CD4-positive, CD25-positive, alpha-beta regulatory T cell (primary cell): ENCODE results near the gene NUDT21. TPM values are rescaled to one million over a fixed set of nuclear protein-coding genes. Genes with fewer than 3 reads are reported as not detected.

Source experiments
- ATAC-seq, 2 donors: fragments of 150-1000 bp; cut with Tn5 transposase; one replicate each; pipeline ENCODE4 v1.10.0; 2021; ENCODE audit warnings: low read depth in 2 of 2, moderate number of reproducible peaks in 2 of 2, moderate library complexity in 1 of 2
- DNase-seq, 3 donors: peaks; one replicate each; pipeline versions ENCODE4 v3.0.0 to v3.0.0-alpha.2; 2012 to 2022; ENCODE audit warnings: mixed read lengths in 1 of 3
- H3K27ac ChIP-seq: one replicate; pipeline ENCODE4 v1.7.0; 2013; ENCODE audit warnings: mild to moderate bottlenecking, low read length; ENCODE audit not compliant: insufficient read depth, poor library complexity, severe bottlenecking
- H3K27me3 ChIP-seq: one replicate; pipeline ENCODE4 v1.7.0; 2013; ENCODE audit warnings: low read length; ENCODE audit not compliant: control insufficient read depth, insufficient read depth
- H3K36me3 ChIP-seq: one replicate; pipeline ENCODE4 v1.7.0; 2013; ENCODE audit warnings: mild to moderate bottlenecking, low read length, moderate library complexity; ENCODE audit not compliant: control insufficient read depth, insufficient read depth
- H3K4me1 ChIP-seq: 2 replicates; pipeline ENCODE4 v1.7.0; 2013; ENCODE audit warnings: mild to moderate bottlenecking, low read length; ENCODE audit not compliant: insufficient read depth, control insufficient read depth, poor library complexity, severe bottlenecking
- H3K4me3 ChIP-seq: one replicate; pipeline ENCODE4 v1.7.0; 2013; ENCODE audit warnings: low read depth, mild to moderate bottlenecking, low read length, moderate library complexity
- H3K9me3 ChIP-seq, 2 experiments: 1 replicate in 1 of 2; 2 replicates in 1 of 2; pipeline ENCODE4 v1.7.0; 2013; ENCODE audit warnings: low read length in 2 of 2, mild to moderate bottlenecking in 1 of 2, moderate library complexity in 1 of 2; ENCODE audit not compliant: control insufficient read depth in 2 of 2
- H3K27ac Mint-ChIP-seq, 3 donors: one replicate each; pipeline ENCODE4 v1.8.0; 2020 to 2022; ENCODE audit warnings: mild to moderate bottlenecking in 3 of 3, mixed read lengths in 3 of 3, moderate library complexity in 2 of 3
- H3K27me3 Mint-ChIP-seq: one replicate; pipeline ENCODE4 v1.8.0; 2022; ENCODE audit warnings: mild to moderate bottlenecking, mixed read lengths
- H3K36me3 Mint-ChIP-seq: one replicate; pipeline ENCODE4 v1.8.0; 2020; ENCODE audit warnings: mixed read lengths
- H3K4me1 Mint-ChIP-seq, 4 donors: one replicate each; pipeline ENCODE4 v1.8.0; 2020 to 2022; ENCODE audit warnings: mixed read lengths in 4 of 4, mild to moderate bottlenecking in 1 of 4
- H3K4me3 Mint-ChIP-seq, 4 donors: one replicate each; pipeline ENCODE4 v1.8.0; 2020 to 2022; ENCODE audit warnings: mild to moderate bottlenecking in 4 of 4, mixed read lengths in 4 of 4, moderate library complexity in 3 of 4
- H3K9me3 Mint-ChIP-seq, 7 donors: one replicate each; pipeline ENCODE4 v1.8.0; 2020 to 2022; ENCODE audit warnings: mixed read lengths in 7 of 7, mild to moderate bottlenecking in 3 of 7, moderate library complexity in 2 of 7
- polyA plus RNA-seq, 4 donors: library from polyadenylated mRNA; unstranded; fragments of 300-500 nt; fragmentation: Illumina TruSeq; gene quantifications; one replicate each; pipeline ENCODE4 v1.2.3, GENCODE V29; 2021
- total RNA-seq: library from RNA; stranded (reverse); gene quantifications from one replicate; pipeline ENCODE4 v1.2.3, GENCODE V29; 2022

Gene NUDT21
- total and polyA plus RNA-seq, 5 donors from 2014 or later, result 91.9 to 128 (median 104) TPM

DNA sequence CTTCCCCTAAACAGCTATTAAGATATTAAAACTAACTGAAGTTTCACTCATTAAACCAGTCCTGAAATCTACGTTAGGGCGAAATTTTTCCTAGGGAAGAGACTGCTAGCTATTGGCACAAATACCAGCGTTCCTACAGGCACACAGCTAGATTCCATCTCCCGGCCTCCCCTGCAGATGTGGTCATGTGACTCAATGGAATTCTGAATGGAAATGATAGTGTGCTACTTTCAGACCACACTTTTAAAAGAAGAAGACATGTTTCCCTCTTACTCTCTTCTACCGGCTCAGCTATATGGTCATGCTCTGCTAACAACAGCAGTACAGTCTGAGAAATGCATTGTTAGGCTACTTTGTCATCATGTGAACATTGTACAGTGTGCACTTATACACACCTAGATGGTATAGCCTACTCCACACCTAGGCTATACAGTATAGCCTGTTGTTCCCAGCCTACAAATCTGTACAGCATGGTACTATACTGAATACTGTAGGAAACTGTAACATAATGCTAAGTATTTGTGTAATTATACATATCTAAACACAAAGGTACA lies 31.6 kb upstream of the NUDT21 start:
- Mint-ChIP-seq H3K4me3 (no peak overlapping the region), H3K9me3 (no peaks in the 10 kb centered on the region), H3K27ac (no peak overlapping the region), H3K36me3 (peaks cover 35% of the 10 kb centered on the region), H3K27me3 (no peaks in the 10 kb centered on the region), H3K4me1 (peaks cover 0 to 5% (median 0%) of the 10 kb centered on the region in 4 donors)
- Histone ChIP-seq H3K36me3 (peaks cover 58% of the 10 kb centered on the region), H3K27me3 (no peaks in the 10 kb centered on the region), H3K4me1 (no peaks in the 10 kb centered on the region), H3K27ac (no peak overlapping the region), H3K9me3 (no peaks in the 10 kb centered on the region), H3K4me3 (no peak overlapping the region)
- ATAC-seq, result no peak
- DNase-seq, result no peak

DNA sequence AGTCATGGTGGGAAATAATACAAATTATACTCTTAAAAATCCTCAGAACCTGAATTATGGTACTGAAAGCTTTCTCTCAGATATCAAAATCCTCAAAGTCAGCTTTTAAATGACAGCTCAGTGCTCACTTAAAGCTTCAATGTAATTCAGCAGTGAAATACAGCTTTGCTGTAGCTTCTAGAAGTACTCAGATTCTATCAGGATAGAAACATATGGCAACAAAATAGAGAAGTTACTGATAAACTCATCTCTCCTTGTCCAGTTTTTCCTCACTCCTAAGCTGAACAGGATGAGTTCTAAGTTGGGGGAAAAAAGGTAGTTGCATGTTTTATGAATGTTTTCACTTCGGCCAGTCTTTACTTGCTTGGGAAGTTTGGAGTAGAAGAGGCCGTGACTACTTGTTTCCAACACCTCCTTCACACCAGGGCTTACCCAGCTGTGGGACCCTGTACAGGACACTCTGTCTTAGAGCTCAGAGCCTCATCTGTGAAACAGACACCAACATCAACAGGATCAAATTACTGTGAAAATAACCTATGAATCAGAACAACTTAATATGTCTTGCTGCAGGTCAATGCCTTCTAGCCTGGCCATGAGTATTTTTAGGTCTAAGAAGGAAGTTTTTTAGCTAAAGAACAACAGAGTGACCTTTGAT lies 30.5 kb upstream of the NUDT21 start:
- Mint-ChIP-seq H3K27ac (peak overlapping the region in 1 of 3 donors; percentile 20), H3K27me3 (no peaks in the 10 kb centered on the region), H3K4me3 (no peak overlapping the region), H3K9me3 (no peaks in the 10 kb centered on the region), H3K36me3 (peaks cover 42% of the 10 kb centered on the region), H3K4me1 (peaks cover 0 to 10% (median 1%) of the 10 kb centered on the region in 4 donors)
- no peak for ATAC-seq
- Histone ChIP-seq H3K27ac (no peak overlapping the region), H3K4me3 (no peak overlapping the region), H3K36me3 (peaks cover 67% of the 10 kb centered on the region), H3K4me1 (no peaks in the 10 kb centered on the region), H3K27me3 (no peaks in the 10 kb centered on the region), H3K9me3 (no peaks in the 10 kb centered on the region)
- DNase-seq, result no peak

DNA sequence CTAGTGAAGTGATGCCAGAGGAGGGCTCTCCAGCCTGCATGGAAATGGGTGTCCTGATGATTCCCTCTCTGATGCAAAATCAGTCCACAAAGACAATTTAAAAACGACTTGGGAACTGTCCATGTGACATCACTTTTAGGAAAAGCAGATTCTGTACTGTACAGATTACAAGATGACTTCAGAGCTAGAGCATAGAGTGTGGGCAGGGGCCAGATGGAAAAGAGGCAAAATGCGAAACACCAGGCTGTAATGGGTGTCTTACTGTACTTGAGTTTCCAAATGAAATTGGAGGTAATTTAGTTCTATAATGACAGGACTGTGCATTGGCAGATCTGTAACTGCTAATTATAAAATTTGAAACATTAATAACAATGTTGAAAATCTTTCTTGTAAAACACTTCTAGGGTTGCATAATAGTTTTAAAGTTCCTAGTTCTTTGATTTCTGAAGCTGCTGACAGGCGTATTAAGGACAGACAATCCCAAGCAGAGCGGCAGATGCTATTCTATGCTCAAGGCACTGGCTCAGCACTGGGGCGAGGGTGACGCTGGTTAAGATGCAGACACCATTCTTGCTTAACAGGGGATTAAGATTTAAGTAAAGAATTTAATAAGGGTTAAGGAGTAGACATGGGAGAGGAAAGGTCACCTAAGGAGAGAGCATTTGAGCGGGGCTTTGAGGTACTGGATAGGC lies 29.8 kb upstream of the NUDT21 start:
- H3K9me3 Mint-ChIP-seq, result no peaks in the 10 kb centered on the region
- ATAC-seq, result no peak
- H3K27ac Mint-ChIP-seq, result no peak overlapping the region

DNA sequence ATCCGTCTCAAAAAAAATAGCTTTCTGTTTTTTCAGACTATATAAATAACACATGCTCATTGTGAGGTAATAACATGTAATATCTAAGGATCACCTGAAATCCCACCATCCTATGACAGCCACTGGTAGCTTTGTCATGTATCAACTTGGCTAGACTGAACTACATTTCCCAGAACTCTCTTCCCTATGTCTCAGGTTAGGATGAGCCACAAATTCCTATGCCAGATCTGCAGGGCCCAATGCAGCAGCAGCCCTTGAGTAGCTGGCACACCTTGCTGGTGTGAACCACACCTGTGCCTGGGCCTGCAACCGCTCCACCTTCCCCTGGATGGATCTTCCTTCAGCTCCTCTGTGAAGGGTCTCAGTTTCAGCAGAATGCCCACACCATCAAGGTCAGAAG lies 28.3 kb upstream of the NUDT21 start:
- Mint-ChIP-seq H3K27ac (peak overlapping the region; percentile 13 to 75 (median 26)), H3K4me3 (no peak overlapping the region), H3K27me3 (no peaks in the 10 kb centered on the region), H3K4me1 (peaks cover 0 to 10% (median 1%) of the 10 kb centered on the region in 4 donors), H3K9me3 (no peaks in the 10 kb centered on the region), H3K36me3 (peaks cover 49% of the 10 kb centered on the region)
- ATAC-seq, result no peak
- no peak overlapping the region for H3K4me3 ChIP-seq
- no peaks in the 10 kb centered on the region for H3K4me1 ChIP-seq
- no peaks in the 10 kb centered on the region for H3K27me3 ChIP-seq
- peaks cover 76% of the 10 kb centered on the region for H3K36me3 ChIP-seq
- H3K9me3 ChIP-seq, result no peaks in the 10 kb centered on the region
- no peak overlapping the region for H3K27ac ChIP-seq
- no peak for DNase-seq

More for the DNA sequence above, 29.8 kb upstream of the NUDT21 start:
- Mint-ChIP-seq H3K27me3 (no peaks in the 10 kb centered on the region), H3K36me3 (peaks cover 43% of the 10 kb centered on the region), H3K4me3 (no peak overlapping the region), H3K4me1 (peaks cover 0 to 10% (median 1%) of the 10 kb centered on the region in 4 donors)
- Histone ChIP-seq H3K36me3 (peaks cover 73% of the 10 kb centered on the region), H3K4me1 (no peaks in the 10 kb centered on the region), H3K4me3 (no peak overlapping the region), H3K27me3 (no peaks in the 10 kb centered on the region), H3K27ac (no peak overlapping the region), H3K9me3 (no peaks in the 10 kb centered on the region)
- DNase-seq, result no peak

DNA sequence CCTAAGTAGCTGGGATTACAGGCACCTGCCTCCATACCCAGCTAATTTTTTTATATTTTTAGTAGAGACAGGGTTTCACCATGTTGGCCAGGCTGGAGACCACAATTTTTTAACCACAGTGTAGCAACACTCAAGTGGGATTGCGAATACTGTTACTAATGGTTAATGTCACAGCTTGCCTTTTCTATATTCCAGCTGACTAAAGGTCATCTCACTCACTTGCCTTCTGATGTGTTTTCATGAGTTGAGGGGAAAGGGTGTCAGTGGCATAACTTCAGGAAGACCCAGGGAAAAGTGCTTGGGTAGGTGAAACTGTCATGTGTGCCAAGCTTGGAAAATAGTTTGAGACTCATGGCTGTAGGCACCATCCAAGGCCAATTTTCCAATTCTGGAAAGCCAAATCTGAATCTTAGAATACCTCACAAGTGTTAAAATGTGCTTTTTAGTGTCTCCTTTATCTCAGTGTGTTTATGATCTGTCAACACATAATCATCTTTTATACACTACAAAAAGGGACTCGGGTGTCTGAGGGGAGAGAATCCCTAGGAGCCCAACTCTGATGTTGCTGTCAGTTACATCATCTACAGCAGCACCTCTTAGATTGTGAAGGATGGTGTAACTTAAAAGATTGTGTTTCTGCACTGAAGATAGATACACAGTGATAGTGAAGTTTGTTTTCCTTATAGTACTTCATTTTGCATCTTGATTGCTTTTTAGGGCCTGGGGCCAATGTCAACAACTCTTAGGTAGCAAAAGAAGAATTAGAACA lies 27.3 kb upstream of the NUDT21 start:
- Mint-ChIP-seq H3K4me1 (peaks cover 0 to 10% (median 1%) of the 10 kb centered on the region in 4 donors), H3K9me3 (no peaks in the 10 kb centered on the region), H3K27me3 (no peaks in the 10 kb centered on the region), H3K27ac (peak overlapping the region in 2 of 3 donors; percentile 56 to 68), H3K36me3 (peaks cover 50% of the 10 kb centered on the region), H3K4me3 (no peak overlapping the region)
- ATAC-seq (no peak), DNase-seq (no peak)
- H3K4me1 ChIP-seq, result no peaks in the 10 kb centered on the region
- H3K27ac ChIP-seq, result no peak overlapping the region
- no peaks in the 10 kb centered on the region for H3K9me3 ChIP-seq
- H3K4me3 ChIP-seq, result no peak overlapping the region
- peaks cover 77% of the 10 kb centered on the region for H3K36me3 ChIP-seq
- H3K27me3 ChIP-seq, result no peaks in the 10 kb centered on the region

DNA sequence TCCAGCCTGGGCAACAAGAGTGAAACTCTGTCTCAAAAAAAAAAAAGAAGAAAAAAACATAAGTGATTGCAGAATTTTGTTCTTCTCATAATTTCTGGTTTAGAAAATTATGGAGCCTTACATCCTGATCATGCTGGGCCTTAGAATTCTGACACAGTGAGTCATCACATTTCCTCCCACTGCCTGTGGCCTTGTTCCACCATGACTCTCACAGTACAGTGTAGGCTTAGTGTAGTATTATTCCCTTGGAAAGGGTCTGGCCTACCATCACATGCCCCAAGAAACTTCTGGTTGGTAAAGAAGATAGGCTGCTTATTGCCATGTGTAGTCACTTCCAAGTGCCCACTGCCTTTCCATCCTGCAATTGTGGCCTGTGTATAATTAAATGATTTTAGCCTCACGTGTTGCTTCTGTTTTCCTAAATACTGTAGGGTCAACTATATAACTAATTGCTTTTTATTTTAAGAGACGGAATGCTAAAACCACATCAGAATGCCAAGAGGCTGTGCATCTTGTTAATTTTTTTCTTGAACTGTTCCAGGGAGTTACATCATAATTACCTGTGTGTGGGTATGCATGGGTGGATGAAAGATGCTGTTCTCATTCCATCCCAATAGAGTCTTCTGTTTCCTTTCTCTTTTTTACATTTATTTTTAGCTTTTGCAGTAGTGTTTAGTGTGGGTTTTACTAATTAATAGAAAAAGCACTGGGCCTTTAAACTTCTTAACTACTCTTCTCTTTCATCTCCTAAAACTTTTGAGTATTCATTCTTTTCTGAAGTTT lies 26.2 kb upstream of the NUDT21 start:
- no peaks in the 10 kb centered on the region for H3K27me3 Mint-ChIP-seq
- peak overlapping the region in 1 of 3 donors; percentile 7 for H3K27ac Mint-ChIP-seq
- peaks cover 0 to 10% (median 1%) of the 10 kb centered on the region in 4 donors for H3K4me1 Mint-ChIP-seq
- no peaks in the 10 kb centered on the region for H3K9me3 Mint-ChIP-seq
- Histone ChIP-seq H3K4me3 (no peak overlapping the region), H3K36me3 (peaks cover 77% of the 10 kb centered on the region), H3K27me3 (no peaks in the 10 kb centered on the region), H3K9me3 (no peaks in the 10 kb centered on the region), H3K4me1 (no peaks in the 10 kb centered on the region), H3K27ac (no peak overlapping the region)
- ATAC-seq, result peak in 1 of 2 donors; percentile 44
- peaks cover 54% of the 10 kb centered on the region for H3K36me3 Mint-ChIP-seq
- no peak for DNase-seq
- no peak overlapping the region for H3K4me3 Mint-ChIP-seq

DNA sequence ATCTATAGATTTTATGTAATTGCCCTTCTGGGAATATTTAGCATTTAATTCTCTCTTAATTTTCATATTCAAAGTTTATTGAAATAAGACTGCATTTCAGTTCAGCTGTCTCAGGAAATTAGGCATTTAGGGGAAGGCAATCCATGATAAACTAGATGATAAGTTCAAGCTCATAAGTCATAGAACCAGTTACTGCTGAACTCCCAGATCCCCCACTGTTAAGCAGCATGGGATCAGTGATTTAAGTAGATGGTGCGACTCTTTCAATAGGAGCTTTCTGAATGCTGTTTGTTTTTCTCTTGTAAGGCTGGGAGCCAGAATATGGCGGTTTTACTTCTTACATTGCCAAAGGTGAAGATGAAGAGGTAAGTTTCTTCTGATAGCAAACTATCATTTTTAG lies 24.1 kb upstream of the NUDT21 start:
- Histone ChIP-seq H3K4me1 (no peaks in the 10 kb centered on the region), H3K9me3 (no peaks in the 10 kb centered on the region), H3K27me3 (no peaks in the 10 kb centered on the region), H3K4me3 (no peak overlapping the region), H3K36me3 (peaks cover 83% of the 10 kb centered on the region), H3K27ac (no peak overlapping the region)
- no peak for ATAC-seq
- no peak for DNase-seq
- no peaks in the 10 kb centered on the region for H3K27me3 Mint-ChIP-seq
- H3K4me3 Mint-ChIP-seq, result no peak overlapping the region
- H3K36me3 Mint-ChIP-seq, result peaks cover 50% of the 10 kb centered on the region
- no peaks in the 10 kb centered on the region for H3K9me3 Mint-ChIP-seq
- H3K27ac Mint-ChIP-seq, result peak overlapping the region in 1 of 3 donors; percentile 32
- peaks cover 0 to 10% (median 1%) of the 10 kb centered on the region in 4 donors for H3K4me1 Mint-ChIP-seq
